Smooth muscle cell (in vitro differentiated cells): ENCODE data around the gene MTFR1L. TPM values are rescaled to one million over a fixed set of nuclear protein-coding genes. Genes with fewer than 3 reads are reported as not detected.

Experiments
- DNase-seq: peaks from one replicate; lab custom pipeline; 2025; ENCODE audit not compliant: unreplicated experiment; lab: John Stamatoyannopoulos, UW
- H2AFZ ChIP-seq: fragments of 200-600 bp; sonication (generic); 2 replicates; pipeline ENCODE4 v1.6.0; 2016; ENCODE audit warnings: antibody characterized with exemption, low read depth, mild to moderate bottlenecking
- H3F3A ChIP-seq: fragments of 200-600 bp; sonication (generic); 2 replicates; pipeline ENCODE4 v1.6.0; 2017; ENCODE audit warnings: antibody characterized with exemption, low read depth
- H3K27ac ChIP-seq: fragments of 200-600 bp; sonication (generic); 2 replicates; pipeline ENCODE4 v1.5.1; 2016; ENCODE audit warnings: low read depth, mild to moderate bottlenecking
- H3K27me3 ChIP-seq: fragments of 200-600 bp; sonication (generic); 2 replicates; pipeline ENCODE4 v1.6.1; 2016; ENCODE audit warnings: low read depth, mild to moderate bottlenecking
- H3K36me3 ChIP-seq: fragments of 200-600 bp; sonication (generic); 2 replicates; pipeline ENCODE4 v1.5.1; 2016; ENCODE audit warnings: low read depth
- H3K4me1 ChIP-seq: fragments of 200-600 bp; sonication (generic); 2 replicates; pipeline ENCODE4 v1.5.1; 2016; ENCODE audit warnings: low read depth
- H3K4me2 ChIP-seq: fragments of 200-600 bp; sonication (generic); 2 replicates; pipeline ENCODE4 v1.6.0; 2016; ENCODE audit warnings: mild to moderate bottlenecking
- H3K4me3 ChIP-seq: fragments of 200-600 bp; sonication (generic); 2 replicates; pipeline ENCODE4 v1.5.1; 2016; ENCODE audit warnings: mild to moderate bottlenecking
- H3K79me2 ChIP-seq: fragments of 200-600 bp; sonication (generic); 2 replicates; pipeline ENCODE4 v1.6.0; 2016; ENCODE audit warnings: low read depth, mild to moderate bottlenecking
- H3K9ac ChIP-seq: fragments of 200-600 bp; sonication (generic); 2 replicates; pipeline ENCODE4 v1.6.0; 2016; ENCODE audit warnings: low read depth
- H3K9me3 ChIP-seq: fragments of 200-600 bp; sonication (generic); replicated peaks from 2 replicates; pipeline ENCODE4 v1.5.1; 2016; ENCODE audit warnings: low read depth
- H4K20me1 ChIP-seq: fragments of 200-600 bp; sonication (generic); 2 replicates; pipeline ENCODE4 v1.6.0; 2016; ENCODE audit warnings: low read depth
- WGBS: methylation state at CpG from one replicate; pipeline ENCODE4 v1.1.7; 2016; ENCODE audit warnings: low lambda C conversion rate; 5-methylcytosine and 5-hydroxymethylcytosine counted together
- polyA plus RNA-seq: library from polyadenylated mRNA; unstranded; fragments of >200 nt; fragmentation: Nextera tagmentation; extraction: Ambion mirVana; gene quantifications from 2 replicates; pipeline ENCODE4 v1.2.1, GENCODE V29; 2016
- total RNA-seq: library from RNA; depleted of rRNA; stranded (reverse); fragments of >200 nt; gene quantifications from 2 replicates; pipeline ENCODE4 v1.2.3, GENCODE V29; 2014
- TF ChIP-seq, protein P1 (sequence below): fragments of 200-600 bp; sonication (generic); IDR thresholded peaks from 2 replicates; pipeline ENCODE4 v1.5.1; 2017; ENCODE audit warnings: borderline replicate concordance, mild to moderate bottlenecking, antibody characterized with exemption; ENCODE audit not compliant: insufficient read depth, poor library complexity, severe bottlenecking

Gene MTFR1L
- total and polyA plus RNA-seq, 2 experiments from 2014 or later, result 47.2 to 63.9 TPM

DNA sequence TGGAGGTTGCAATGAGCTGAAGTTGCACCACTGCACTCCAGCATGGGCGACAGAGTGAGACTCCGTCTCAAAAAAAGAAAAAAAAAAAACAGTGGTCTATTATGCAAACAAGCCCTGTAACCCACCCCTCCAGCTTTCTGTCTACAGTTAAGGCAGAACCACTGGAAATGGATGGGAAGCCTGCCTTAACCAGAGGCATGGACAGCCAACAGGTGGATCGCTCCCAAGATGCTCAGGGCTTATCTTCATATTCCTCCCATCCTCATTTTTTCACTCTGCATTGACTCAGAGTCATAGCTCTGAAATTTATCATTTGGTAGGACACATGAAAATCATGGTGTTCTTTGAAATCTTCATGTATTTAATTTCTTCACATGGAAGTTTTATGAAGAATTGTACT is 8.7 kb downstream of the MTFR1L start:
- DNase-seq, result no peak
- Histone ChIP-seq H3K27ac (no peak overlapping the region), H3K36me3 (peaks cover 24% of the 10 kb centered on the region), H2AFZ (no peak overlapping the region), H3K9me3 (no peaks in the 10 kb centered on the region), H3K79me2 (peaks cover 9% of the 10 kb centered on the region), H3K4me3 (no peak overlapping the region), H4K20me1 (peaks cover 9% of the 10 kb centered on the region), H3K4me1 (no peaks in the 10 kb centered on the region), H3K4me2 (no peak overlapping the region), H3K9ac (no peak overlapping the region), H3F3A (no peaks in the 10 kb centered on the region), H3K27me3 (no peaks in the 10 kb centered on the region)
- 92% methylated on average over 3 of the region's 3 CpGs for WGBS
- TF ChIP-seq, protein P1, sequence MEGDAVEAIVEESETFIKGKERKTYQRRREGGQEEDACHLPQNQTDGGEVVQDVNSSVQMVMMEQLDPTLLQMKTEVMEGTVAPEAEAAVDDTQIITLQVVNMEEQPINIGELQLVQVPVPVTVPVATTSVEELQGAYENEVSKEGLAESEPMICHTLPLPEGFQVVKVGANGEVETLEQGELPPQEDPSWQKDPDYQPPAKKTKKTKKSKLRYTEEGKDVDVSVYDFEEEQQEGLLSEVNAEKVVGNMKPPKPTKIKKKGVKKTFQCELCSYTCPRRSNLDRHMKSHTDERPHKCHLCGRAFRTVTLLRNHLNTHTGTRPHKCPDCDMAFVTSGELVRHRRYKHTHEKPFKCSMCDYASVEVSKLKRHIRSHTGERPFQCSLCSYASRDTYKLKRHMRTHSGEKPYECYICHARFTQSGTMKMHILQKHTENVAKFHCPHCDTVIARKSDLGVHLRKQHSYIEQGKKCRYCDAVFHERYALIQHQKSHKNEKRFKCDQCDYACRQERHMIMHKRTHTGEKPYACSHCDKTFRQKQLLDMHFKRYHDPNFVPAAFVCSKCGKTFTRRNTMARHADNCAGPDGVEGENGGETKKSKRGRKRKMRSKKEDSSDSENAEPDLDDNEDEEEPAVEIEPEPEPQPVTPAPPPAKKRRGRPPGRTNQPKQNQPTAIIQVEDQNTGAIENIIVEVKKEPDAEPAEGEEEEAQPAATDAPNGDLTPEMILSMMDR, result no peak

DNA sequence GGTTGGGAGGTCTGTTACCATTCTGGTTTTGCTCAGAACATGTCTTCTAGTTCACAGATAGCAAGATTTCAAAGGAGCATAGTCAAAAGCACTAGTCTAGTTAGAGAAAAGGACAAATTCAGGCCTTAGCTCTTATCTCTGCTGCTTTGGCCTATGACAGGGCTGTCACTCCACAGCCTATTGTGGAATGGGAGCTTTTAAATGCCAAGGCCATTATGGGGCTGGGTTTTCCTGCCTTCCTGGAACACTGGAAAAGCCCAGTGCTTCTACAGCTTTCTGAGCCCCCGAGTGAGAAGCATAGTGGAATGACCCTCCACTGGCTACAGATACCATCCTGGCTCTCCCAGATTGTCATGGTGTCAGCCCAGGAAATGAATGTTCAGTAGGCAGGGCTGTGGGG is 9.3 kb downstream of the MTFR1L start:
- no peaks in the 10 kb centered on the region for H3K4me1 ChIP-seq
- DNase-seq, result no peak
- H3F3A ChIP-seq, result no peaks in the 10 kb centered on the region
- H2AFZ ChIP-seq, result no peak overlapping the region
- H3K4me2 ChIP-seq, result no peak overlapping the region
- no peaks in the 10 kb centered on the region for H3K9me3 ChIP-seq
- peaks cover 24% of the 10 kb centered on the region for H3K36me3 ChIP-seq
- H3K27me3 ChIP-seq, result no peaks in the 10 kb centered on the region
- peaks cover 8% of the 10 kb centered on the region for H3K79me2 ChIP-seq
- no peak overlapping the region for H3K4me3 ChIP-seq
- H4K20me1 ChIP-seq, result peaks cover 4% of the 10 kb centered on the region
- H3K9ac ChIP-seq, result no peak overlapping the region
- H3K27ac ChIP-seq, result no peak overlapping the region
- TF ChIP-seq, protein P1, result no peak
- 80% methylated on average over 1 of the region's 1 CpG for WGBS

DNA sequence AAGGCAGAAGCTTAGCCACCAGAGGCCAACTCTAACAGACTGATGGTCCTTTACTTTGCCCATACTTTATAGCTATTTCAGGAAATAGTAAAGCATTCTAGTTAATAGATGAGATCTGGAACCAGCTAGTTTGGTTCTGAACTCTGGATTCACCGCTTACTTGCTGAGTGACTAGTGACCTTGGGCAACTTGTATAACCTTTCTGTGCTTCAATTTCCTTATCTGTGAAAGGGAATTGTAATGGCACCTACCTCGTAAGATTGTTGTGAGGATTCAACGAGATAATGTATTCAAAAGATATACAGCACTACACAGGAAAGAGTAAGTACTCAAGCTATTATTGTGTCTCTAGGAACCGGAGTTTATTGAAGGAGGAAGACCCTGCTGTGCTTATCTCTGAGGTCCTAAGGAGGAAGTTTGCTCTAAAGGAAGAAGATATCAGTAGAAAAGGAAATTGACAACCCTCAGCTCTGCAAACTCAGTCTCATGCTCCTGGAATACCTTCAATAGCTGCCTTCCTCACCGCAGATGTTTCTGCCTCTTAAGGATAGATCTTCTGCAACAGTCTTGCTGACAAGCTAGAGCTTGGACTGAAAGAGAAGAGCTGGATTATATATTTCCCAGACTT is 11.9 kb downstream of the MTFR1L start:
- no peak overlapping the region for H3K4me3 ChIP-seq
- H3K27me3 ChIP-seq, result no peaks in the 10 kb centered on the region
- TF ChIP-seq, protein P1, result no peak
- no peak overlapping the region for H2AFZ ChIP-seq
- 78% methylated on average over 5 of the region's 5 CpGs for WGBS
- no peak overlapping the region for H3K9ac ChIP-seq
- H4K20me1 ChIP-seq, result no peaks in the 10 kb centered on the region
- H3K4me1 ChIP-seq, result no peaks in the 10 kb centered on the region
- no peak for DNase-seq
- peaks cover 17% of the 10 kb centered on the region for H3F3A ChIP-seq
- H3K27ac ChIP-seq, result no peak overlapping the region
- H3K4me2 ChIP-seq, result no peak overlapping the region
- H3K9me3 ChIP-seq, result no peaks in the 10 kb centered on the region
- no peaks in the 10 kb centered on the region for H3K79me2 ChIP-seq
- peaks cover 24% of the 10 kb centered on the region for H3K36me3 ChIP-seq
